Medulla oblongata (tissue), 1 donor: ENCODE measurements around the gene PPAT.
"Not testable (repeated sequence)": the region's sequence is repeated elsewhere in the genome, so short reads cannot be mapped to it uniquely, and the experiment has no call there.

ENCODE experiments used
- DNase-seq: peaks from one replicate; pipeline ENCODE4 v3.0.0-alpha.2; 2015; ENCODE audit errors: extremely low spot score

Gene PPAT

GRCh38 chr4:56435140-56435926 is at the start of gene PPAT:
PPAT (minus strand) TSS chr4:56435615; CDS start chr4:56435477, 138 bp downstream.
- DNase-seq: peak; percentile 98

GRCh38 chr4:56480691-56481090 is 45.3 kb upstream of the PPAT start:
- no peak for DNase-seq

- DNase-seq: no peak
These were observed 41.8 kb upstream of the PPAT start for GRCh38 chr4:56477192-56477702.

GRCh38 chr4:56475917-56476316 is 40.5 kb upstream of the PPAT start:
- no peak for DNase-seq

GRCh38 chr4:56469489-56470210 is 34.2 kb upstream of the PPAT start:
- no peak for DNase-seq

GRCh38 chr4:56468097-56468422 is 32.6 kb upstream of the PPAT start:
- DNase-seq: peak; percentile 44

GRCh38 chr4:56467284-56468096 is 32.1 kb upstream of the PPAT start, which contains the start of gene SRP72:
SRP72 (plus strand) TSS chr4:56467617; CDS start chr4:56467636, 19 bp downstream.
- peak; percentile 94 for DNase-seq

- DNase-seq: peak; percentile 28
These were observed 31.5 kb upstream of the PPAT start for GRCh38 chr4:56466910-56467283.

- DNase-seq: not testable (repeated sequence)
These were observed 30.9 kb upstream of the PPAT start for GRCh38 chr4:56466296-56466761.

GRCh38 chr4:56465599-56466295 is 30.3 kb upstream of the PPAT start:
- no peak for DNase-seq

- DNase-seq: no peak
These were observed 29.2 kb upstream of the PPAT start for GRCh38 chr4:56464581-56464980.

GRCh38 chr4:56463711-56464110 is 28.3 kb upstream of the PPAT start:
- no peak for DNase-seq

- DNase-seq: no peak
These were observed 26.7 kb upstream of the PPAT start for GRCh38 chr4:56462157-56462556.

GRCh38 chr4:56460085-56460484 is 24.7 kb upstream of the PPAT start:
- DNase-seq: no peak

GRCh38 chr4:56450342-56450741 is 14.9 kb upstream of the PPAT start:
- no peak for DNase-seq

GRCh38 chr4:56449475-56449874 is 14.1 kb upstream of the PPAT start:
- not testable (repeated sequence) for DNase-seq

- no peak for DNase-seq
These were observed 12.9 kb upstream of the PPAT start for GRCh38 chr4:56448301-56448700.

GRCh38 chr4:56445699-56446098 is 10.3 kb upstream of the PPAT start:
- no peak for DNase-seq

- DNase-seq: no peak
These were observed 9.3 kb upstream of the PPAT start for GRCh38 chr4:56444719-56445118.

- peak; percentile 25 for DNase-seq
These were observed 5.6 kb upstream of the PPAT start for GRCh38 chr4:56440983-56441382.

GRCh38 chr4:56438766-56439165 is 3.4 kb upstream of the PPAT start:
- no peak for DNase-seq
